Kidney (tissue), 14 donors: Measurements from ENCODE around the gene NDOR1. TPM values are rescaled to one million over a fixed set of nuclear protein-coding genes. Genes with fewer than 3 reads are reported as not detected.

Experiments used
- DNase-seq, 5 donors: peaks; one replicate each; pipeline ENCODE4 v3.0.0-alpha.2; 2013 to 2020
- FAIRE-seq: peaks from 2 replicates; lab custom pipeline; 2012; peaks lifted over from hg19 to GRCh38; lab: Jason Lieb, UNC
- H3K27ac ChIP-seq, 2 donors: one replicate each; pipeline ENCODE4 v1.7.0; 2013; ENCODE audit warnings: low read depth in 2 of 2, low read length in 2 of 2, inconsistent platforms in 1 of 2
- H3K27me3 ChIP-seq: one replicate; pipeline ENCODE4 v1.7.1; 2013; ENCODE audit warnings: low read length, inconsistent platforms; ENCODE audit not compliant: control insufficient read depth, insufficient read depth
- H3K36me3 ChIP-seq, 3 donors: one replicate each; pipeline versions ENCODE4 v1.7.0 to v1.7.1; 2013; ENCODE audit warnings: low read length in 3 of 3, control low read depth in 1 of 3, inconsistent platforms in 1 of 3; ENCODE audit not compliant: insufficient read depth in 3 of 3, control insufficient read depth in 2 of 3
- H3K4me1 ChIP-seq, 3 donors: one replicate each; pipeline versions ENCODE4 v1.7.0 to v1.7.1; 2013; ENCODE audit warnings: low read length in 3 of 3, inconsistent platforms in 1 of 3, low read depth in 1 of 3; ENCODE audit not compliant: control insufficient read depth in 2 of 3, insufficient read depth in 2 of 3
- H3K4me3 ChIP-seq, 3 donors: one replicate each; pipeline versions ENCODE4 v1.7.0 to v1.8.1; 2013; ENCODE audit warnings: low read length in 3 of 3, control low read depth in 1 of 3, inconsistent platforms in 1 of 3
- H3K9ac ChIP-seq, 3 donors: one replicate each; pipeline versions ENCODE4 v1.7.0 to v1.7.1; 2013; ENCODE audit warnings: low read length in 3 of 3, control low read depth in 1 of 3, inconsistent platforms in 1 of 3
- H3K9me3 ChIP-seq, 3 donors: one replicate each; pipeline versions ENCODE4 v1.7.0 to v1.7.1; 2013; ENCODE audit warnings: low read length in 3 of 3, control low read depth in 1 of 3, inconsistent platforms in 1 of 3; ENCODE audit not compliant: control insufficient read depth in 2 of 3, insufficient read depth in 1 of 3
- intact Hi-C: fragments of 100-400 bp; cut with DNase I; formaldehyde crosslinking; loops from one replicate; pipeline ENCODE4 v1.11.1; 2022
- polyA plus RNA-seq: library from polyadenylated mRNA; stranded (reverse); fragments of 350-450 nt; fragmentation: Illumina TruSeq; extraction: RNeasy Lipid Tissue Mini Kit (QIAGEN cat#74804); gene quantifications from one replicate; pipeline ENCODE4 v1.2.3, GENCODE V29; 2014; ENCODE audit warnings: low read depth, low replicate concordance; ENCODE audit not compliant: insufficient read depth
- total RNA-seq: library from RNA; stranded (reverse); fragmentation: NEBNext Ultra II Directional; extraction: Animal tissue kit (Norgen Biotek cat#: 25700); gene quantifications from one replicate; pipeline ENCODE4 v1.2.1, GENCODE V29; 2021
- TF ChIP-seq, protein P1 (sequence below): IDR thresholded peaks from 3 replicates; pipeline ENCODE4 v1.5.1; 2012; ENCODE audit warnings: mild to moderate bottlenecking, moderate library complexity, borderline replicate concordance; ENCODE audit not compliant: insufficient read depth; ENCODE audit errors: extremely low read depth
- donor health status: control.
- donor health status: control.
- donor health status: control.
- donor health status: control.
- donor health status: control.
- donor health status: DM: yes; HTN: yes; CAD: no.
- donor health status: Normal renal cell carcinoma (clear cell type).

Gene NDOR1
- total and polyA plus RNA-seq, 2 donors from 2014 or later: 5.9 to 17.8 TPM

DNA sequence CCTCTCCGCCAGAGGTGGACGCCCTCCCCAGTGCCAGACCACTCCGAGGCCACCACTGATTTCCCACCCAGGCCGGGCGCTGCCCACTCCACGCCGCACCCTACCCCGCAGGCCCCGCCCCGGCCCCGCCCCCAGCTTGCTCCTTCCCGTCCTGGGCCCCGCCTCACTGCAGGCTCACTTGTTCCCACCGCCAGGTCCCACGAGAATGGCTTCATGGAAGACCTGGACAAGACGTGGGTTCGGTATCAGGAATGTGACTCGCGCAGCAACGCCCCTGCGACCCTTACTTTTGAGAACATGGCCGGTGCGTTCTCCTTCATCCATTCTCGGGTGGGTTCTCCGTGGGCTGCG, 42.2 kb upstream of the NDOR1 start:
- peaks cover 38% of the 10 kb centered on the region for H3K27me3 ChIP-seq
- no peak overlapping the region for H3K4me3 ChIP-seq
- H3K27ac ChIP-seq: no peak overlapping the region

DNA sequence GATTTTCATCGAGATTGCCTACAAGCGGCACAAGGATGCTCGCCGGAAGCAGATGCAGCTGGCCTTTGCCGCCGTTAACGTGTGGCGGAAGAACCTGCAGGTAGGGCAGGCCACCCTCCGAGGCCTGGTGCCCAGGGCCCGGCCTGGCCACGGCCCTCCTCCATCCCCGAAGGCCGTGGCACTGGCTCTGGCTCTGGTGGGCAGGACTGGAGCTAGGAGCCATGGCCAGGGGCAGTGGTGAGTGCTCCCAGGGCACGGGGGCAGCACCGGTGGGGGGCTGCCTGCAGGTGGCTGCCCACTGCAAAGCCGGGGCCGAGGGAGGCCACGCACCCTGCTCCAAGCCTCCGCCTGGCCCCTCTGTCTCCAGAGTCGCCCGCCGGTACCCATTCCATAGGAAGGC, 41.7 kb upstream of the NDOR1 start:
- TF ChIP-seq, protein P1, sequence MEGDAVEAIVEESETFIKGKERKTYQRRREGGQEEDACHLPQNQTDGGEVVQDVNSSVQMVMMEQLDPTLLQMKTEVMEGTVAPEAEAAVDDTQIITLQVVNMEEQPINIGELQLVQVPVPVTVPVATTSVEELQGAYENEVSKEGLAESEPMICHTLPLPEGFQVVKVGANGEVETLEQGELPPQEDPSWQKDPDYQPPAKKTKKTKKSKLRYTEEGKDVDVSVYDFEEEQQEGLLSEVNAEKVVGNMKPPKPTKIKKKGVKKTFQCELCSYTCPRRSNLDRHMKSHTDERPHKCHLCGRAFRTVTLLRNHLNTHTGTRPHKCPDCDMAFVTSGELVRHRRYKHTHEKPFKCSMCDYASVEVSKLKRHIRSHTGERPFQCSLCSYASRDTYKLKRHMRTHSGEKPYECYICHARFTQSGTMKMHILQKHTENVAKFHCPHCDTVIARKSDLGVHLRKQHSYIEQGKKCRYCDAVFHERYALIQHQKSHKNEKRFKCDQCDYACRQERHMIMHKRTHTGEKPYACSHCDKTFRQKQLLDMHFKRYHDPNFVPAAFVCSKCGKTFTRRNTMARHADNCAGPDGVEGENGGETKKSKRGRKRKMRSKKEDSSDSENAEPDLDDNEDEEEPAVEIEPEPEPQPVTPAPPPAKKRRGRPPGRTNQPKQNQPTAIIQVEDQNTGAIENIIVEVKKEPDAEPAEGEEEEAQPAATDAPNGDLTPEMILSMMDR: no peak

More for the DNA sequence above, 42.2 kb upstream of the NDOR1 start:
- H3K9ac ChIP-seq: no peak overlapping the region
- FAIRE-seq (no peak), DNase-seq (no peak)
- H3K9me3 ChIP-seq: no peaks in the 10 kb centered on the region
- intact Hi-C loops: no loop called here
- no peaks in the 10 kb centered on the region for H3K36me3 ChIP-seq
- H3K4me1 ChIP-seq: peaks cover 0 to 6% (median 0%) of the 10 kb centered on the region in 3 donors
- TF ChIP-seq, protein P1: no peak

DNA sequence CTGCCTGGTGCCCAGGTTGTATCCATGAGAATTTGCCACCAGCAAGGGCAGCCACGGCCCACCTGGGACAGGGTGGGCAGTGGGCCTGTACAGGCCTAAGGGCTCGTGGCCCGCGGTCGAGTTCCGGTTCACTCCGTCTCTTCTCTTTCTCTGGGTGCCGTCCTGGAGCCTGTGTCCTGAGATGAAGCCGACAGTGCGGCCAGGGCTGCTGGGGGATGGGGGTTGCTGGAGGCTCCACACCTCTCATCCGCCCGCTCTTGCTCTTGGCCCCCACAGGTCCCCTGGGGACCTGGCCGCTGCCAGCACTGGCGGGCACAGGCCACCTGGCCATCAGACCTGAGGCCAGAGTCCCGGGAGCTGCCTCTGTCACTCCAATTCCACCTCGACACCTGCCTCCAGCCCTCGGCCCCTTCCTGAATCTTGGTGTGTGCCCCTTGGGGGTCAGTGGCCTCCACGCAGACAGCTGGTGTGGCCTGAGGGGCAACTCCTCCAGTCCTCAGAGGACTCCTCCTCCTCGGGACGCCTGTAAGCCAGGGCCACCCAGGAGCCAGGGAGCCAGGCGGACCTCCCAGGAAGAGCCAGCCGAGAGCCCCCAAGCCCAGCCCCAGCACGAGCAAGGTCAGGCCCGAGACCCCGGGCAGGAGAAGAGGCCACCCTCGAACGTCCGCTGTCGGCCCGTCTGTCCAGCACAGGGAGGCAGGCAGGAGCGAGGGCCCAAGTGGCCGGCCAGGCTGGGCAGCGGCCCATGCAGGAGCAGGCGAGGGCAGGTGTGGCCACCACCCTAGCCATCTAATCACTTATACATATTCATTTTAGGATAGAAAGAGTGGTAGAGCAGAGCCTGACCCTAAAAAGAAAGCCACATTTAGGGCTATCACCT, 40.9 kb upstream of the NDOR1 start:
- H3K36me3 ChIP-seq: no peaks in the 10 kb centered on the region
- no peak overlapping the region for H3K9ac ChIP-seq
- H3K9me3 ChIP-seq: no peaks in the 10 kb centered on the region
- intact Hi-C loops: no loop called here
- no peak overlapping the region for H3K4me3 ChIP-seq
- TF ChIP-seq, protein P1: no peak
- no peak overlapping the region for H3K27ac ChIP-seq
- FAIRE-seq (no peak), DNase-seq (no peak)
- H3K4me1 ChIP-seq: peaks cover 0 to 14% (median 0%) of the 10 kb centered on the region in 3 donors
- peaks cover 31% of the 10 kb centered on the region for H3K27me3 ChIP-seq

More for the DNA sequence above, 41.7 kb upstream of the NDOR1 start:
- intact Hi-C loops: no loop called here
- Histone ChIP-seq H3K9me3 (no peaks in the 10 kb centered on the region), H3K9ac (no peak overlapping the region), H3K4me3 (no peak overlapping the region), H3K27me3 (peaks cover 37% of the 10 kb centered on the region), H3K27ac (no peak overlapping the region), H3K4me1 (peaks cover 0 to 6% (median 0%) of the 10 kb centered on the region in 3 donors), H3K36me3 (no peaks in the 10 kb centered on the region)
- DNase-seq (no peak), FAIRE-seq (no peak)
